ENCODE data around the gene LIMA1.

LIMA1 gene

DNA sequence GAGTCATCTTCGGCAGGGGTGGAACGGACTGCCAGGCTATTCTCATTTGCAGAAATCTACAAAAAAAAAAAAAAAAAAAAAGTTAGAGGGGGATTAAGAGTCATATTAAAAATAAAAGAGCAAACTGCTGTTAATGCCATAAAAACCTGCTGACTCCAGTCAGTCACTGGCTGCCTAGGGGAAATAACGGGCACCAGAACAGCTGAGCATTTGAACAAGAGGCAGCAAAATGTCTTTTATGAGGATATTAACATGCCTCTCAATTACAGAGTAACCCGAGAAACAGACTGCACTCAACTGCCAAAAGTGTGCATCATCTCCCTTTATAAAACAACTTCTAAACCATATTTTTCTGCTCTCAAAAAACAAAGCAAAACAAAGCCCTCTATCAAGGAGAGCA lies 87.5 kb downstream of the LIMA1 start:
- no peaks in the 10 kb centered on the region for H3K27me3 Mint-ChIP-seq (ENCODE audit: low read depth)
- no peak for TF ChIP-seq CTCF (IDR thresholded peaks at IDR 0.05; ENCODE audit: unreplicated experiment in 3 of 3)

GRCh38 chr12:50192908-50193307 lies 90.4 kb downstream of the LIMA1 start:
- Mint-ChIP-seq H3K9me3 (no peaks in the 10 kb centered on the region), H3K4me1 (peaks cover 46% of the 10 kb centered on the region), H3K27ac (no peak overlapping the region), H3K27me3 (ENCODE audit: low read depth) (no peaks in the 10 kb centered on the region), H3K4me3 (no peak overlapping the region), H3K36me3 (ENCODE audit: low read depth) (peaks cover 41% of the 10 kb centered on the region)
- TF ChIP-seq CTCF (IDR thresholded peaks at IDR 0.05; ENCODE audit: unreplicated experiment in 3 of 3) = no peak

More for the DNA sequence above, 87.5 kb downstream of the LIMA1 start:
- H3K9me3 Mint-ChIP-seq = no peaks in the 10 kb centered on the region
- H3K36me3 Mint-ChIP-seq (ENCODE audit: low read depth) = peaks cover 52% of the 10 kb centered on the region
- peak overlapping the region; percentile 76 to 88 (median 85) for H3K27ac Mint-ChIP-seq
- H3K4me1 Mint-ChIP-seq = peaks cover 43% of the 10 kb centered on the region
- peak overlapping the region in 2 of 3 experiments; percentile 51 to 73 for H3K4me3 Mint-ChIP-seq

DNA sequence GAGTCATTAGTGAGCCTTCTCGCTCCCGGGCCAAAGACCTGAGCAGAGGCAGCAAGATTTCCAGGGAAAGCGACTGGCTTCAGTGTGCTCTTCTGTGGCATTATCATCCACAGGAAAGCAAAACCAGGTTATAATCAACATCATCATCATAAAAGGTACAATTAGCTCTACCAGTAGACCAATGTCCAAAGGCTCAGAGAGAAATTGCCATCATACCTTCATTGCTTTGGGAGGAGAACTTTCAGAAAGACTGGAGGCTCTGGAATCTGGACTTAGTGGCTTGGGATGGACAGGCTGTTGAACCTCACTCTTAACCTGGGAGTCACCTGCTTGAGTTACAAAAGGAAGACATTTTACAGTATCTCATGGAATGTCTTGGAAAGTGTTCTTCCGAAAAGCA lies 91.1 kb downstream of the LIMA1 start:
- Mint-ChIP-seq H3K4me3 (no peak overlapping the region), H3K27me3 (ENCODE audit: low read depth) (no peaks in the 10 kb centered on the region), H3K4me1 (peaks cover 47% of the 10 kb centered on the region), H3K9me3 (no peaks in the 10 kb centered on the region), H3K27ac (no peak overlapping the region), H3K36me3 (ENCODE audit: low read depth) (peaks cover 38% of the 10 kb centered on the region)
- TF ChIP-seq CTCF (IDR thresholded peaks at IDR 0.05; ENCODE audit: unreplicated experiment in 3 of 3) = no peak

GRCh38 chr12:50190859-50191258 lies 92.5 kb downstream of the LIMA1 start:
- peaks cover 29% of the 10 kb centered on the region for H3K36me3 Mint-ChIP-seq (ENCODE audit: low read depth)
- H3K4me3 Mint-ChIP-seq = no peak overlapping the region
- no peak for TF ChIP-seq CTCF (IDR thresholded peaks at IDR 0.05; ENCODE audit: unreplicated experiment in 3 of 3)
- H3K4me1 Mint-ChIP-seq = peaks cover 47% of the 10 kb centered on the region
- H3K27me3 Mint-ChIP-seq (ENCODE audit: low read depth) = no peaks in the 10 kb centered on the region
- no peaks in the 10 kb centered on the region for H3K9me3 Mint-ChIP-seq
- no peak overlapping the region for H3K27ac Mint-ChIP-seq

DNA sequence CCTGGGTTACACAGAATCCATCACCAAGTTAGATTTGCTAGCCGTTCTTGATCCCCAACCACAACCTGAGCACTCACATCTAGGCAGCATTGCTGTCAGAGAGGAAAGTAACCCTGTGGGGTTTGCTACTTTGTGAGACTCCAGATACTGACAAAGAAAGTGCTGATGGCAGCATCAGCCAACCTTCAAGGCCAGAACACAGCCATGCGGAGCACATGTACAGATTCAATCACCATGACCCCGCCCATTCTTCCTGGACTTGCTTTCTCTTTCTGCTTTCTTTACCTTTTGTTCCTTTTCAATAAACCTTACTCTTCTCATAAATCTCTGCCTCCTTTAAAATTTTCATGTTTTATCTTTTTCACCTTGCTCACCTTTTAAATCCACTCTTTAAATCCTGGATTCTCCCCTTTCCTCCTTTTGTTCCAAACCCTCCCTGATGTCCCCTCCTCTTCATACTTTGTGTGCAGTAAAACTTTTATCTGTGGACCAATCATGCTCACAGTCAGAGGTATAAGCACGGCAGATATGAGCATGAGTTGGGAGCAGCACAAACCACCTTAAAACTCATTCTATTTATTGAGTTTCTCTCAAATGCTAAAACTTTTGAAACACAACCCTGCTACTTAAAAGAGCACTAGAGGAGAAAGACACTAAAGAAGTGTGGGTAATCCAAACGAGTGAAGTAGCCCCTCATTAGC lies 94.3 kb downstream of the LIMA1 start:
- TF ChIP-seq CTCF (IDR thresholded peaks at IDR 0.05; ENCODE audit: unreplicated experiment in 3 of 3) = no peak
- peaks cover 24% of the 10 kb centered on the region for H3K36me3 Mint-ChIP-seq (ENCODE audit: low read depth)
- peak overlapping the region; percentile 78 to 88 (median 85) for H3K27ac Mint-ChIP-seq
- H3K4me1 Mint-ChIP-seq = peaks cover 52% of the 10 kb centered on the region
- no peaks in the 10 kb centered on the region for H3K27me3 Mint-ChIP-seq (ENCODE audit: low read depth)
- H3K9me3 Mint-ChIP-seq = no peaks in the 10 kb centered on the region
- peak overlapping the region in 2 of 3 experiments; percentile 15 to 16 for H3K4me3 Mint-ChIP-seq

GRCh38 chr12:50188241-50188781 lies 95.0 kb downstream of the LIMA1 start:
- H3K4me3 Mint-ChIP-seq = no peak overlapping the region
- H3K36me3 Mint-ChIP-seq (ENCODE audit: low read depth) = peaks cover 24% of the 10 kb centered on the region
- no peak for TF ChIP-seq CTCF (IDR thresholded peaks at IDR 0.05; ENCODE audit: unreplicated experiment in 3 of 3)
- no peaks in the 10 kb centered on the region for H3K9me3 Mint-ChIP-seq
- peak overlapping the region; percentile 78 to 88 (median 85) for H3K27ac Mint-ChIP-seq
- no peaks in the 10 kb centered on the region for H3K27me3 Mint-ChIP-seq (ENCODE audit: low read depth)
- H3K4me1 Mint-ChIP-seq = peaks cover 52% of the 10 kb centered on the region
